OCI-LY1 (cell line): ENCODE measurements around the gene BEND6.

Experiments used
- EZH2 ChIP-seq: fragments of 200-600 bp; sonication (generic), shearing (Covaris generic); IDR thresholded peaks from 2 replicates; pipeline ENCODE4 v1.8.0; 2017; ENCODE audit warnings: borderline replicate concordance, mixed run types, mild to moderate bottlenecking, antibody characterized with exemption, low read length, moderate library complexity, mixed read lengths
- TF ChIP-seq, protein P1 (sequence below): fragments of 200-600 bp; sonication (generic), shearing (Covaris generic); IDR thresholded peaks from 2 replicates; pipeline ENCODE4 v1.5.1; 2017; ENCODE audit warnings: mild to moderate bottlenecking, antibody characterized with exemption, low read length, moderate library complexity, mixed read lengths

DNA sequence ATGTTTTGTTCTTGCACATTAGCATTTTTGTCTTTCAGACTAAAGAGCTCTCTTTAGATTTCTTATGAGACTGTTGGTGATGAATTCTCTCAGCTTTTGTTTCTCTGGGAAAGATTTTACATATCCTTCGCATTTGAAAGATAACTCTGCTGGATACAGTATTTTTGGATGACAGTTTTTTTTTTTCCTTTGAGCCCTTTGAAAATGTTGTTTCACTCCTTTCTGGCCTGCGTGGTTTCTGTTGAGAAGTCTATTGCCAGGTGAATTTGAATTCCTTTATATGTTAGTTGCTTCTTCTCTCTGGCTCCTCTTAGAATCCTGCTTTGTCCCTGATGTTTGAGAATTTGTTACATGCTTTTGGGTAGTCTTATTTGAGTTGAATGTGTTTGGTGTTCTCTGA lies 69.4 kb downstream of the BEND6 start:
- TF ChIP-seq, protein P1, sequence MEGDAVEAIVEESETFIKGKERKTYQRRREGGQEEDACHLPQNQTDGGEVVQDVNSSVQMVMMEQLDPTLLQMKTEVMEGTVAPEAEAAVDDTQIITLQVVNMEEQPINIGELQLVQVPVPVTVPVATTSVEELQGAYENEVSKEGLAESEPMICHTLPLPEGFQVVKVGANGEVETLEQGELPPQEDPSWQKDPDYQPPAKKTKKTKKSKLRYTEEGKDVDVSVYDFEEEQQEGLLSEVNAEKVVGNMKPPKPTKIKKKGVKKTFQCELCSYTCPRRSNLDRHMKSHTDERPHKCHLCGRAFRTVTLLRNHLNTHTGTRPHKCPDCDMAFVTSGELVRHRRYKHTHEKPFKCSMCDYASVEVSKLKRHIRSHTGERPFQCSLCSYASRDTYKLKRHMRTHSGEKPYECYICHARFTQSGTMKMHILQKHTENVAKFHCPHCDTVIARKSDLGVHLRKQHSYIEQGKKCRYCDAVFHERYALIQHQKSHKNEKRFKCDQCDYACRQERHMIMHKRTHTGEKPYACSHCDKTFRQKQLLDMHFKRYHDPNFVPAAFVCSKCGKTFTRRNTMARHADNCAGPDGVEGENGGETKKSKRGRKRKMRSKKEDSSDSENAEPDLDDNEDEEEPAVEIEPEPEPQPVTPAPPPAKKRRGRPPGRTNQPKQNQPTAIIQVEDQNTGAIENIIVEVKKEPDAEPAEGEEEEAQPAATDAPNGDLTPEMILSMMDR: no peak
- no peak for TF ChIP-seq EZH2
